CD4-positive, alpha-beta memory T cell (primary cell): ENCODE results near the gene SH3RF1. TPM values are rescaled to one million over a fixed set of nuclear protein-coding genes. Genes with fewer than 3 reads are reported as not detected.

Experiments
- CTCF ChIA-PET: fragments of 350-600 bp; sonication (Branson Sonifier 250); formaldehyde crosslinking; loops from one replicate; lab custom pipeline; 2021; ENCODE audit warnings: inconsistent platforms; ENCODE audit not compliant: partially characterized antibody; lab: Charles Lee
- POLR2A ChIA-PET: fragments of 350-600 bp; sonication (Branson Sonifier 250); formaldehyde crosslinking; loops from one replicate; lab custom pipeline; 2021; ENCODE audit not compliant: partially characterized antibody; lab: Charles Lee
- DNase-seq, 5 donors: peaks; one replicate each; pipeline versions ENCODE4 v3.0.0 to v3.0.0-alpha.2; 2020 to 2022; ENCODE audit warnings: mixed read lengths in 1 of 5
- H3K27ac ChIP-seq: one replicate; pipeline ENCODE4 v1.7.0; 2013; ENCODE audit warnings: low read depth, low read length
- H3K27me3 ChIP-seq: 2 replicates; pipeline ENCODE4 v1.7.0; 2013; ENCODE audit warnings: mild to moderate bottlenecking, low read length, moderate library complexity; ENCODE audit not compliant: insufficient read depth
- H3K36me3 ChIP-seq: 2 replicates; pipeline ENCODE4 v1.7.0; 2013; ENCODE audit warnings: mild to moderate bottlenecking, low read length, moderate library complexity; ENCODE audit not compliant: insufficient read depth
- H3K4me1 ChIP-seq: 2 replicates; pipeline ENCODE4 v1.7.0; 2013; ENCODE audit warnings: mild to moderate bottlenecking, low read length, moderate library complexity; ENCODE audit not compliant: insufficient read depth
- H3K4me3 ChIP-seq, 2 donors: one replicate each; pipeline ENCODE4 v1.7.0; 2013; ENCODE audit warnings: low read length in 2 of 2, mild to moderate bottlenecking in 1 of 2
- H3K9me3 ChIP-seq, 2 donors: one replicate each; pipeline ENCODE4 v1.7.0; 2013; ENCODE audit warnings: low read length in 2 of 2, control low read depth in 1 of 2; ENCODE audit not compliant: control insufficient read depth in 1 of 2
- H3K27ac Mint-ChIP-seq, 7 donors: one replicate each; pipeline ENCODE4 v1.8.0; 2020 to 2021; ENCODE audit warnings: mixed read lengths in 7 of 7, mild to moderate bottlenecking in 6 of 7, inconsistent platforms in 3 of 7, moderate library complexity in 3 of 7
- H3K27me3 Mint-ChIP-seq, 2 donors: one replicate each; pipeline ENCODE4 v1.8.0; 2020 to 2021; ENCODE audit warnings: mixed read lengths in 2 of 2
- H3K36me3 Mint-ChIP-seq, 2 donors: one replicate each; pipeline ENCODE4 v1.8.0; 2020 to 2021; ENCODE audit warnings: mixed read lengths in 2 of 2, inconsistent platforms in 1 of 2, mild to moderate bottlenecking in 1 of 2
- H3K4me1 Mint-ChIP-seq, 4 donors: one replicate each; pipeline ENCODE4 v1.8.0; 2020 to 2021; ENCODE audit warnings: mixed read lengths in 4 of 4, mild to moderate bottlenecking in 1 of 4
- H3K4me3 Mint-ChIP-seq, 8 donors: one replicate each; pipeline ENCODE4 v1.8.0; 2020 to 2021; ENCODE audit warnings: mixed read lengths in 8 of 8, mild to moderate bottlenecking in 7 of 8, moderate library complexity in 6 of 8, inconsistent platforms in 3 of 8
- H3K9me3 Mint-ChIP-seq, 8 donors: one replicate each; pipeline ENCODE4 v1.8.0; 2020 to 2021; ENCODE audit warnings: mixed read lengths in 8 of 8, mild to moderate bottlenecking in 5 of 8, inconsistent platforms in 3 of 8, moderate library complexity in 1 of 8
- intact Hi-C: fragments of 100-400 bp; cut with micrococcal nuclease; formaldehyde crosslinking; loops from one replicate; pipeline ENCODE4 v1.15.1; 2023
- polyA plus RNA-seq, 2 donors: library from polyadenylated mRNA; unstranded; fragments of 300-500 nt; fragmentation: Illumina TruSeq; gene quantifications; one replicate each; pipeline ENCODE4 v1.2.3, GENCODE V29; 2021
- total RNA-seq, 2 experiments: library from RNA; stranded (reverse); gene quantifications; one replicate each; pipeline ENCODE4 v1.2.3, GENCODE V29; 2021

Gene SH3RF1
- total and polyA plus RNA-seq, 4 experiments from 2014 or later = 0.11 to 0.15 TPM; not detected in 2

DNA sequence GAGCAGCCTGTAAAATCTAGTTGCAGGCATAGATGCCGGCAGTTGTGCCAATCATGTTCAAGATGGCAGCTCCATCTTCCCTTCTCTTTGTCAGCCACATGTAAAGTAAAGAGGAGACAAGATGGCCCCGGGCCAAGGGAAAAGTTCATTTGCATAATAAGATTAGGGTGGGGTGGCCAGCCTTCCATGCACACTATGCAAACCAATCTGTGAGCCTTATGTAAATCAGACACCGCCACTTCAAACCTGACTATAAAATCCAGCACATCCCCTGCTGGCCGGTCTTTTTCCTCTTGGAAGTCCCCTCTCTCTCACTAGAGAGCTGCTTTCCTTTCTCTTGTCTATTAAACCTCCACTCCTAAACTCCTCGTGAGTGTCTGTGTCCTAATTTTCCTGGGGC is 181.8 kb downstream of the SH3RF1 start:
- Histone ChIP-seq H3K27ac (no peak overlapping the region), H3K36me3 (no peaks in the 10 kb centered on the region), H3K4me3 (no peak overlapping the region), H3K9me3 (no peaks in the 10 kb centered on the region), H3K4me1 (no peaks in the 10 kb centered on the region), H3K27me3 (no peaks in the 10 kb centered on the region)
- no peak for DNase-seq
- Mint-ChIP-seq H3K36me3 (no peaks in the 10 kb centered on the region), H3K9me3 (peaks cover 0 to 17% (median 11%) of the 10 kb centered on the region in 8 donors), H3K4me1 (no peaks in the 10 kb centered on the region), H3K27ac (no peak overlapping the region), H3K4me3 (no peak overlapping the region), H3K27me3 (peaks cover 0 to 2% of the 10 kb centered on the region in 2 donors)
- POLR2A ChIA-PET = no interaction called here
- CTCF ChIA-PET = no interaction called here
- intact Hi-C loops = no loop called here

- Histone ChIP-seq H3K4me3 (no peak overlapping the region), H3K4me1 (peaks cover 6% of the 10 kb centered on the region), H3K36me3 (no peaks in the 10 kb centered on the region), H3K9me3 (no peaks in the 10 kb centered on the region), H3K27ac (no peak overlapping the region), H3K27me3 (no peaks in the 10 kb centered on the region)
- CTCF ChIA-PET = no interaction called here
- Mint-ChIP-seq H3K27ac (no peak overlapping the region), H3K27me3 (peaks cover 2 to 4% of the 10 kb centered on the region in 2 donors), H3K36me3 (no peaks in the 10 kb centered on the region), H3K4me3 (no peak overlapping the region), H3K4me1 (peaks cover 6 to 7% (median 6%) of the 10 kb centered on the region in 4 donors), H3K9me3 (peaks cover 0 to 2% (median 0%) of the 10 kb centered on the region in 8 donors)
- no peak for DNase-seq
- POLR2A ChIA-PET = no interaction called here
- intact Hi-C loops = no loop called here
Measured at GRCh38 chr4:169084954-169085353, 185.8 kb downstream of the SH3RF1 start.

GRCh38 chr4:169080981-169081380 is 189.8 kb downstream of the SH3RF1 start:
- CTCF ChIA-PET = interaction anchor here (0.8 kb wide), 1 partner anchor 158 kb away, joined by 3 read pairs; no protein-coding TSS in a partner anchor
- H3K27me3 Mint-ChIP-seq = peaks cover 1 to 8% of the 10 kb centered on the region in 2 donors
- H3K4me1 Mint-ChIP-seq = peaks cover 8 to 13% (median 12%) of the 10 kb centered on the region in 4 donors
- POLR2A ChIA-PET = no interaction called here
- Histone ChIP-seq H3K4me3 (no peak overlapping the region), H3K27ac (no peak overlapping the region), H3K9me3 (no peaks in the 10 kb centered on the region), H3K27me3 (no peaks in the 10 kb centered on the region), H3K4me1 (peaks cover 13% of the 10 kb centered on the region), H3K36me3 (no peaks in the 10 kb centered on the region)
- H3K27ac Mint-ChIP-seq = no peak overlapping the region
- intact Hi-C loops = no loop called here
- no peak for DNase-seq
- H3K36me3 Mint-ChIP-seq = no peaks in the 10 kb centered on the region
- H3K9me3 Mint-ChIP-seq = peaks cover 0 to 2% (median 0%) of the 10 kb centered on the region in 8 donors
- H3K4me3 Mint-ChIP-seq = no peak overlapping the region

DNA sequence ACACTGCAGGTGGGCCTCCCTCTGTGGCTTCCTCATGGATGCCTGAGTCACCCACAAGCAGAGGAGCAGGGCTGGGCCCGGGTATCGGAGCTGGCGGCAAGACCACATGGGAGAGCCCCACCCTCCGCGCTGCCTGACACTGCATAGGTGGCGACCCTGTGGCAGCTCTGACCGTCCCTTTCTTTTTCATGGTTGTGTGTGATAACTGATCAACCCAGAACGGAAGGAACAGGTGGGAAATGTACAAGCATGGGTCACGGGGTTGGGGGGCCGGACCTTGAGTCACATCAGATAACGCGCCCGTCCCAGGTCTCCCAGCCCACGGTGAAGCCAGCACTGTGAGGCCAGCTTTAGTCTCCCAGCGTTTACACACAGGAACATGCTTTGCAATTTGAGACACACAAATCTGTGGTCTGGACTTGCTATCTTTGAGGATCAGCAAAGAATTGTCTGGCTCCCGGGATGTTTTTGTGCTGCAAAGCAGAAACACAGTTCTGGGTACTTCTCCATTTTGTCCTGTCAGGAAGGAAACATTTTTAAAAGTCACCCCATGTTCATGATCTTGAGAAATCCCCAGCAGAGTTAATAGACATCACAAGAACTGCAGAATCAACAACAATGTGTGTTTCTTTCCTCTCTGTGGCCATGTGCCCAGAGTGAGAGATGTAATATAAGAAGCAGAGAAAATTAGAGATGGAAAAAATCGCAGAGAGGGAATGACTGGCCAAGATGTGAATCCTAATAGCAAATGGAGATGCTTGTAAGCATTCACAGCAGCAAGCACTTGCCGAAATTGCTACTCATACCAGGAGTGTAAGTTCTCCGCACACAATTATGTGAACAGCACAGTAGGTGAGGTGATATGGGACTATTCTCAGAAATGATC is 190.6 kb downstream of the SH3RF1 start:
- Histone ChIP-seq H3K36me3 (no peaks in the 10 kb centered on the region), H3K4me3 (no peak overlapping the region), H3K4me1 (peaks cover 13% of the 10 kb centered on the region), H3K9me3 (no peaks in the 10 kb centered on the region), H3K27me3 (no peaks in the 10 kb centered on the region), H3K27ac (no peak overlapping the region)
- Mint-ChIP-seq H3K36me3 (no peaks in the 10 kb centered on the region), H3K27me3 (peaks cover 1 to 8% of the 10 kb centered on the region in 2 donors), H3K9me3 (peaks cover 0 to 2% (median 0%) of the 10 kb centered on the region in 8 donors), H3K4me1 (peaks cover 8 to 13% (median 12%) of the 10 kb centered on the region in 4 donors), H3K4me3 (peak overlapping the region; percentile 1 to 62 (median 46)), H3K27ac (peak overlapping the region in 1 of 7 donors; percentile 2)
- ChIA-PET POLR2A (no interaction called here), CTCF (no interaction called here)
- no peak for DNase-seq
- intact Hi-C loops = no loop called here

DNA sequence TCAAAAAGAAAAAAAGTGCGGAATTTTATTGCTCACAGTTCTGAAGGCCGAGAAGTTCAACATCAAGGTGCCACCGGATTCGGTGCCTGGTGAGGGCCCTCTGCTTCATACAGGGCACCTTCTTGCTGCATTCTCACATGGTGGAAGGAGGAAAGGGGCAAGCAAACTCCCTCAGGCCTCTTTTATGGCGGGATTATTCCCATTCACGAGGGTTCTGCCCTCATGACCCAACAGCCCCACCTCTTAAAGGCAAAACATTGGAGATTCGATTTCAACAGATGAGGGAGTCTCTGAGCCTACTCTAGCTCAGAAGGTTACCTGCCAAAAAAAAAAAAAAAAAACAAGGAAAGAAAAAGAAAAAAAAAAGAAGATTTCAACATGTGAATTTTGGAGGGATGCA is 196.6 kb downstream of the SH3RF1 start:
- no peak overlapping the region for H3K27ac Mint-ChIP-seq
- DNase-seq = no peak
- Histone ChIP-seq H3K36me3 (no peaks in the 10 kb centered on the region), H3K4me3 (no peak overlapping the region), H3K27me3 (no peaks in the 10 kb centered on the region), H3K4me1 (no peaks in the 10 kb centered on the region), H3K27ac (no peak overlapping the region), H3K9me3 (no peaks in the 10 kb centered on the region)
- POLR2A ChIA-PET = no interaction called here
- peaks cover 1 to 7% of the 10 kb centered on the region in 2 donors for H3K27me3 Mint-ChIP-seq
- H3K9me3 Mint-ChIP-seq = peaks cover 0 to 2% (median 0%) of the 10 kb centered on the region in 8 donors
- CTCF ChIA-PET = no interaction called here
- H3K4me3 Mint-ChIP-seq = no peak overlapping the region
- H3K36me3 Mint-ChIP-seq = no peaks in the 10 kb centered on the region
- no peaks in the 10 kb centered on the region for H3K4me1 Mint-ChIP-seq
- intact Hi-C loops = no loop called here

GRCh38 chr4:169071747-169072146 is 199.0 kb downstream of the SH3RF1 start:
- DNase-seq = no peak
- no peak overlapping the region for H3K27ac Mint-ChIP-seq
- no peaks in the 10 kb centered on the region for H3K36me3 ChIP-seq
- peaks cover 0 to 6% (median 4%) of the 10 kb centered on the region in 4 donors for H3K4me1 Mint-ChIP-seq
- no peaks in the 10 kb centered on the region for H3K36me3 Mint-ChIP-seq
- no peak overlapping the region for H3K27ac ChIP-seq
- H3K27me3 ChIP-seq = no peaks in the 10 kb centered on the region
- intact Hi-C loops = no loop called here
- H3K9me3 Mint-ChIP-seq = no peaks in the 10 kb centered on the region
- H3K4me3 ChIP-seq = no peak overlapping the region
- no peaks in the 10 kb centered on the region for H3K4me1 ChIP-seq
- H3K4me3 Mint-ChIP-seq = no peak overlapping the region
- POLR2A ChIA-PET = no interaction called here
- H3K9me3 ChIP-seq = no peaks in the 10 kb centered on the region
- CTCF ChIA-PET = no interaction called here
- H3K27me3 Mint-ChIP-seq = peaks cover 0 to 3% of the 10 kb centered on the region in 2 donors

GRCh38 chr4:169070895-169071218 is 199.9 kb downstream of the SH3RF1 start:
- Histone ChIP-seq H3K4me3 (no peak overlapping the region), H3K4me1 (no peaks in the 10 kb centered on the region), H3K27me3 (no peaks in the 10 kb centered on the region), H3K36me3 (no peaks in the 10 kb centered on the region), H3K27ac (no peak overlapping the region), H3K9me3 (no peaks in the 10 kb centered on the region)
- intact Hi-C loops = no loop called here
- Mint-ChIP-seq H3K27ac (no peak overlapping the region), H3K27me3 (peaks cover 0 to 3% of the 10 kb centered on the region in 2 donors), H3K4me1 (peaks cover 0 to 6% (median 4%) of the 10 kb centered on the region in 4 donors), H3K9me3 (no peaks in the 10 kb centered on the region), H3K36me3 (no peaks in the 10 kb centered on the region), H3K4me3 (no peak overlapping the region)
- DNase-seq = no peak
- ChIA-PET POLR2A (no interaction called here), CTCF (no interaction called here)
